HCT116 (cell line): Measurements from ENCODE around the gene UBE2F.

ENCODE experiments used
- ATF3 ChIP-seq: IDR thresholded peaks from 2 replicates; pipeline ENCODE4 v1.6.1; 2012
- CEBPB ChIP-seq: IDR thresholded peaks from 2 replicates; pipeline ENCODE4 v1.6.1; 2012; ENCODE audit warnings: low read depth
- CTCF ChIP-seq, 3 experiments: fragments of 200-600 bp in 1 of 3; sonication (generic) in 1 of 3; IDR thresholded peaks in 2 of 3; conservative IDR thresholded peaks in 1 of 3; 2 replicates each; pipeline ENCODE4 v1.5.1; 2012 to 2017; ENCODE audit warnings: low read depth in 2 of 3, low read length in 2 of 3, antibody characterized with exemption in 1 of 3, borderline replicate concordance in 1 of 3, control low read depth in 1 of 3, mild to moderate bottlenecking in 1 of 3, mixed read lengths in 1 of 3, mixed run types in 1 of 3, moderate library complexity in 1 of 3; ENCODE audit not compliant: insufficient read depth in 1 of 3
- EZH2 ChIP-seq: fragments of 200-600 bp; sonication (generic); IDR thresholded peaks from 2 replicates; pipeline ENCODE4 v1.6.1; 2017; ENCODE audit warnings: antibody characterized with exemption, mixed run types
- POLR2A ChIP-seq: IDR thresholded peaks from 2 replicates; pipeline ENCODE4 v1.7.0; 2011; ENCODE audit warnings: borderline replicate concordance; ENCODE audit not compliant: insufficient read depth, insufficient read length; ENCODE audit errors: extremely low read depth
- SIN3A ChIP-seq: IDR thresholded peaks from 2 replicates; pipeline ENCODE4 v1.6.1; 2012; ENCODE audit warnings: low read depth
- YY1 ChIP-seq: IDR thresholded peaks from 2 replicates; pipeline ENCODE4 v1.6.1; 2011; ENCODE audit warnings: low read length, low read depth, moderate library complexity, mild to moderate bottlenecking; ENCODE audit not compliant: insufficient replicate concordance; ENCODE audit errors: extremely low read depth
- ZFX ChIP-seq: fragments of 450-650 bp; IDR thresholded peaks from 2 replicates; pipeline ENCODE4 v1.6.1; 2017
- ZNF274 ChIP-seq: fragments of 200-500 bp; sonication (Bioruptor generic); IDR thresholded peaks from 2 replicates; pipeline ENCODE4 v1.6.1; 2014; ENCODE audit warnings: mild to moderate bottlenecking, low read depth, low read length, inconsistent platforms

- TF ChIP-seq POLR2A: no peak
- TF ChIP-seq EZH2: no peak
- no peak for TF ChIP-seq SIN3A
- TF ChIP-seq YY1: no peak
- TF ChIP-seq CTCF (IDR thresholded peaks at IDR 0.05 in 2 of 3, conservative IDR thresholded peaks at IDR 0.05 in 1 of 3; ENCODE audit: borderline replicate concordance in 1 of 3, insufficient read depth in 1 of 3, low read depth in 2 of 3, low read length in 2 of 3): no peak
- no peak for TF ChIP-seq ATF3
- no peak for TF ChIP-seq ZNF274
- TF ChIP-seq ZFX: no peak
- no peak for TF ChIP-seq CEBPB
Measured at GRCh38 chr2:237924164-237924534, 42.7 kb upstream of the UBE2F start.
